Esophagus squamous epithelium (tissue), 5 donors: ENCODE measurements around the gene PRLH. TPM values are rescaled to one million over a fixed set of nuclear protein-coding genes. Genes with fewer than 3 reads are reported as not detected.
A peak's percentile ranks its signal among the peaks of the same experiment; 100 is the strongest.

Experiments
- DNase-seq: peaks from one replicate; lab custom pipeline; 2025; lab: John Stamatoyannopoulos, UW
- H3K27ac ChIP-seq, 4 donors: fragments of 200-600 bp; sonication (generic); one replicate each; pipeline ENCODE4 v1.5.1; 2016 to 2019; ENCODE audit warnings: mild to moderate bottlenecking in 1 of 4
- H3K27me3 ChIP-seq, 4 donors: fragments of 200-600 bp; sonication (generic); 1 replicate in 3 of 4; 2 replicates in 1 of 4; pipeline versions ENCODE4 v1.5.1 to v1.6.0; 2017 to 2021; ENCODE audit warnings: antibody characterized with exemption in 1 of 4
- H3K36me3 ChIP-seq, 3 donors: fragments of 200-600 bp; sonication (generic); one replicate each; pipeline ENCODE4 v1.5.1; 2016 to 2019
- H3K4me1 ChIP-seq, 3 donors: fragments of 200-600 bp; sonication (generic); one replicate each; pipeline ENCODE4 v1.5.1; 2017 to 2019
- H3K4me3 ChIP-seq, 4 donors: fragments of 200-600 bp; sonication (generic); 1 replicate in 3 of 4; 2 replicates in 1 of 4; pipeline ENCODE4 v1.5.1; 2016 to 2019; ENCODE audit warnings: mild to moderate bottlenecking in 2 of 4, moderate library complexity in 1 of 4
- H3K9me3 ChIP-seq, 3 donors: fragments of 200-600 bp; sonication (generic); one replicate each; pipeline ENCODE4 v1.5.1; 2016 to 2019
- CTCF ChIP-seq, 6 experiments: fragments of 450-650 bp in 4 of 6; fragments of 200-600 bp in 2 of 6; sonication (generic) in 2 of 6; IDR thresholded peaks; one replicate each; pipeline ENCODE4 v1.5.1; 2016 to 2019; ENCODE audit warnings: antibody characterized with exemption in 6 of 6, mild to moderate bottlenecking in 4 of 6, moderate library complexity in 4 of 6
- POLR2A ChIP-seq, 4 donors: fragments of 450-650 bp; IDR thresholded peaks; one replicate each; pipeline ENCODE4 v1.6.1; 2017; ENCODE audit warnings: antibody characterized with exemption in 4 of 4, mild to moderate bottlenecking in 4 of 4, moderate library complexity in 3 of 4
- WGBS, 2 donors: methylation state at CpG; one replicate each; pipeline ENCODE4 v1.1.5; 2018; 5-methylcytosine and 5-hydroxymethylcytosine counted together
- intact Hi-C: fragments of 100-400 bp; cut with DNase I; formaldehyde crosslinking; loops from one replicate; pipeline ENCODE4 v1.15.0; 2022
- total RNA-seq, 4 donors: library from RNA; depleted of rRNA; stranded (reverse); fragments of >200 nt; gene quantifications; one replicate each; pipeline ENCODE4 v1.1.0, GENCODE V29; 2016
- donor health status: DM: yes; HTN: yes; CAD: no.

Gene PRLH
- total RNA-seq, 4 donors from 2014 or later = not detected

GRCh38 chr2:237576974-237577373, 10.6 kb downstream of the PRLH start:
- intact Hi-C loops = no loop called here
- TF ChIP-seq CTCF (IDR thresholded peaks at IDR 0.05) (no peak), POLR2A (IDR thresholded peaks at IDR 0.05) (no peak)
- Histone ChIP-seq H3K4me1 (peaks cover 8 to 40% (median 25%) of the 10 kb centered on the region in 3 donors), H3K36me3 (no peaks in the 10 kb centered on the region), H3K4me3 (no peak overlapping the region), H3K27ac (no peak overlapping the region), H3K27me3 (no peaks in the 10 kb centered on the region), H3K9me3 (no peaks in the 10 kb centered on the region)
- 93 to 100% methylated on average over 6 to 7 of the region's 9 CpGs for WGBS, 2 donors
- no peak for DNase-seq

GRCh38 chr2:237577458-237577857, 11.1 kb downstream of the PRLH start:
- no peak for TF ChIP-seq CTCF (IDR thresholded peaks at IDR 0.05)
- no peak for TF ChIP-seq POLR2A (IDR thresholded peaks at IDR 0.05)
- no peak overlapping the region for H3K4me3 ChIP-seq
- no peak overlapping the region for H3K27ac ChIP-seq
- 81 to 87% methylated on average over 7 of the region's 10 CpGs for WGBS, 2 donors
- H3K27me3 ChIP-seq = no peaks in the 10 kb centered on the region
- intact Hi-C loops = no loop called here
- H3K9me3 ChIP-seq = no peaks in the 10 kb centered on the region
- no peak for DNase-seq
- peaks cover 10 to 40% (median 25%) of the 10 kb centered on the region in 3 donors for H3K4me1 ChIP-seq
- H3K36me3 ChIP-seq = no peaks in the 10 kb centered on the region

GRCh38 chr2:237577956-237578870, 11.8 kb downstream of the PRLH start:
- 89 to 91% methylated on average over 12 to 16 of the region's 26 CpGs for WGBS, 2 donors
- TF ChIP-seq POLR2A (IDR thresholded peaks at IDR 0.05) = no peak
- no peak for TF ChIP-seq CTCF (IDR thresholded peaks at IDR 0.05)
- Histone ChIP-seq H3K27ac (no peak overlapping the region), H3K9me3 (no peaks in the 10 kb centered on the region), H3K36me3 (no peaks in the 10 kb centered on the region), H3K27me3 (no peaks in the 10 kb centered on the region), H3K4me3 (no peak overlapping the region), H3K4me1 (peaks cover 10 to 40% (median 25%) of the 10 kb centered on the region in 3 donors)
- DNase-seq = no peak
- intact Hi-C loops = no loop called here

GRCh38 chr2:237581326-237581725, 15.0 kb downstream of the PRLH start:
- no peak for TF ChIP-seq CTCF (IDR thresholded peaks at IDR 0.05)
- TF ChIP-seq POLR2A (IDR thresholded peaks at IDR 0.05) = no peak
- H3K27me3 ChIP-seq = no peaks in the 10 kb centered on the region
- H3K27ac ChIP-seq = peak overlapping the region in 1 of 4 donors; percentile 55
- intact Hi-C loops = loop anchor here (10.0 kb wide), 1 partner anchor 163 kb away; no protein-coding TSS in a partner anchor
- no peaks in the 10 kb centered on the region for H3K9me3 ChIP-seq
- H3K36me3 ChIP-seq = no peaks in the 10 kb centered on the region
- DNase-seq = no peak
- H3K4me1 ChIP-seq = peaks cover 4 to 18% (median 10%) of the 10 kb centered on the region in 3 donors
- H3K4me3 ChIP-seq = no peak overlapping the region
- 81 to 83% methylated on average over 6 of the region's 6 CpGs for WGBS, 2 donors
